ENCODE results near the gene DCAF6.
A peak's percentile ranks its signal among the peaks of the same experiment; 100 is the strongest.

DCAF6 gene

DNA sequence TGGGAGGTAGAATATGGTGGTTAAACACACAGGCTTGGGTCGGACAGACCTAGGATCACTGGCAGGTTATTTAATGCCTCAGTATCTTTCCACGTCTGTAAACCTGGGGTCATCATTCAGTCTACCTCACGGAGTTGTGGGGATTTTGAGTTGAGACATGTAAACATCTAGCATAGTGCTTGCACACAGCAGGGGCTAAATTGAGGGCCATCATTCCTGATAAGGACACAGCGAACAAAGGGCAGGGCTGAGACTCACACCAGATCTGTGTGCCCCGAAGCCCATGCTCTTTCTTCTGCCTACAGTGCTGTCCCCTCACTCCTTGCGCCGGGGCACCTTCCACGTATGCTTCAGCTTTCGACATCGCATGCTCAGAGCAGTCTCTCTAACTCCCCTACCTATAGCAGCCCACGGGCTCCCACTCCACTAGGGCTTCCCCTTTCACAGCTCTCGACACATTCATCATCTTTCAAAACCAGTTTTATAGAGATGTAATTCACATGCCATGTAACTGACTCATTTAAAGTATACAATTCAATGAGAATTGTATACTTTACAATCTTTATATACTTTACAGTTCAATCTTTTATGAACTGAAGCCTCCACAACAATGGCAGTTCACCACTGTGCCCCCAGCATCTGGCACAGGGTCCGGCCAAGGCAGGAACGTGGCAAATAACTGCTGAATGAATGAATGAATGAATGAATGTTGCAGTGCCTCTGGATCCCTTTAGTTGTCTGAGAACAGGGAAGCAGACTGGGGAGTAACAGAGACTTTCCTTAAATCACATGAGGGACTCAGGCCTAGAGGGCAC is 152.2 kb downstream of the DCAF6 start:
- DNase-seq, result no peak

- DNase-seq, result no peak
Observed at GRCh38 chr1:168089326-168089978, 153.0 kb downstream of the DCAF6 start.

- no peak for DNase-seq
Observed at GRCh38 chr1:168089979-168090337, 153.5 kb downstream of the DCAF6 start.

DNA sequence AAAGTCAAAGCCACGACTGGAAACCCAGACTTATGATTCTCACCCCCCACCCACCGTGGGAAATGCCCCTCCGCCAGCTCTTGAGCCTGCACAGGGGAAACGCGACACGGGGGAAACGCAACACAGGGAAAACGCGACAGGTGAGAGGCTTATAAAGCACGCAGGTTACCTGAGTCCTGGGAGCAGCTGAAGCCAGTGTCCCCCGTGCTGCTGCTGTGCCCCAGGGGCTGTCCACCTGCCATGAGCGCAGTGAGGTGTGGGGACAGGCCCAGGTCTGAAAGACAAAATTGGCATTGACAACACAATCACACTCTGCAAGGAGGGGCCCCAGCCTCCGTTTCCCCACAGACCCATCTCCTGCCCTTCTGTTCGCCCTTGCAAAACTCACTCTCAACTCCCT is 153.9 kb downstream of the DCAF6 start:
- no peak for DNase-seq

DNA sequence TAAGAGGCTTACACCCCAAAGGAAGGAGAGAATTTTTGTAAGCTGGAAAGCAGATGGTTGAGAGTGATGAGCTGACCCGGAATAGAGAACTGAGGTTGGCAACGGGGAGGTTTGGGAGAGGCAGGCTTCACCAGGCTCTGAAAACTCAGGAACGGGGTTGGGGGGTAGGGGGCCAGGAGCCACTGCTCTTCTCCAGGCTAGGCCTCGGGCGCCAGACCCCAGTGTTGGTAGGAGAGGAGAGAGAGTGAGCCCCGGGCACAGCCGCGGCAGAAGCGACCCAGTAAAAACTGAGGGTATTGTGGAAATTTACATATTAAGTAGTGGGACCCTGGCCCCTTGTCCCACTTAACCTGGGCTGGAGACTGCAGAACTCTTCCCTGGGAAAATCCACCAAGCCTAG is 154.6 kb downstream of the DCAF6 start:
- no peak for DNase-seq

DNA sequence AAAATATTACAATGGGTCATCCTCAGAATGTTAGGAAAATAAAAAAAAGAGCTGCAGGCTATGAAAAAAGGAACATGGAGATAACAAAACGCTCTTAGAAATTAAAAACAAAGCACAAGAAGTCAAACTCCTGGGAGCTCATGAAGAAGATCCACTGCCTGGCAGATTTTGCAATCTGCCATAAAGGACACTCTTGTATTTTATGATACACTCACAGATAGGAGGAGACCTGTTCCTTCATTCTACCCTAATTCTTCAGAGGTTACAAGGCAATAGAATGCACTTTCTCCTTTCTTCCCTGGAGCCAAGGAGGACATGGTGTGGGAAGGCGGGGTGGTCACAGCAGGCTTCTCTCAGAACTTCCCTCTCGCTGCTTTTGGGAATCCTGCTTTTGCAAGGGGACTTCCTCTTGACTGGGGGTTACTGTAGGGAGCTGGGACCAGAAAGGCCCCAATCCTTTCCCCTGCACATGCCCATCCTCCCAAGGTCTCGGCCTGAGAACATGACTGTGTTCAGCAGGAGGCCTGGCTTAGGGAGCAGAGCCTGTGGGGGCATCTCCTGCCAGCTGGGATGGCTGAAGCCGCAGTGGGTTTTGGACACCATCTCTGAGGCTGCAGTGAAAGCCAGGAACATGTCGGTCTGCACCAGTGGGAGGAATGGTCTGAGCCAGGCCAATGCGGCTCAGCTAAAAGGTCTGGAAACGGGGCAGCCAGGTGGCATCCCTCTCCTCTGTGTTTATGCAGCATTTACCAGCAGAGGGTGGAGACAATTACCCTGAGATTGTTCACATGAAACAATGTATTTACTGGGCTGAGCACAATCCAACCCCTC is 155.5 kb downstream of the DCAF6 start:
- no peak for DNase-seq

DNA sequence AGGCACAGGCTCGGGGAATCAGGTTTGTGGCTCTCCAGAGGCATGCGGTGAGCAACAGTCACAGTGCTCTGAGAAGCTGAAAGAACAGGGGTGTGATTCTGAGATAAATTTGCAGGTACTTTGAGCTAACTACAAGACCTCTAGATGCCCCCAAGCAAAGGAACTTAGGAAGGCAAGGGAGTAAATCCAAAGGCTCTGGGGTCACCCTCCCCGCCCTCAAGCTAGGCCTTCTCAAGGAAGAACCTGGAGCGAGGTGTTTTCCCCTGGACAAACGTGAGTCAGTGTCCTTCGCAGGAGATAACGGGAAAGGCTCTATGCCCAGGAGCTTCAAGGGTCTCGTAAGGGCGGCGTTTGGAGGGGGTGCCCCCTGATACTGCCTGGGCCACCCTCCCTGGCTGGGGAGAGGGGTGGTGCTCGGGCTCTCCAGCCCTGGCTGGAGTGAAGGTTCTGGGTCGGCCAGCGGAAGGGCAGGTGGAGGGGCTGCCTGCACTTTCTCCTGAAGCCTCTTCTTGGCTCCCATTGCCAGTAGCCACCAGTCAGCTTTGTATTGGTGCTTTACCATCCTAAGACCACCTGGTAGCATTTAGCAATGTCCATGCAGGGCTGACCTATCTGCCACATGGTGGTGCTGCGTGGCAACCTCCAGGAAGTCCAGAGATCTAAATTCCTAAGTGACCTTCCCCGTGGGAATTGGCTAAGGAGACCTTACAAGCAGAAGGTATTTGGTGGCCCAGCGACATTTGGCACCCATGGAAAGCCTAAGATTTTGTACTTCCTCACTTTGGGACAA is 156.3 kb downstream of the DCAF6 start:
- peak; percentile 21 for DNase-seq

DNA sequence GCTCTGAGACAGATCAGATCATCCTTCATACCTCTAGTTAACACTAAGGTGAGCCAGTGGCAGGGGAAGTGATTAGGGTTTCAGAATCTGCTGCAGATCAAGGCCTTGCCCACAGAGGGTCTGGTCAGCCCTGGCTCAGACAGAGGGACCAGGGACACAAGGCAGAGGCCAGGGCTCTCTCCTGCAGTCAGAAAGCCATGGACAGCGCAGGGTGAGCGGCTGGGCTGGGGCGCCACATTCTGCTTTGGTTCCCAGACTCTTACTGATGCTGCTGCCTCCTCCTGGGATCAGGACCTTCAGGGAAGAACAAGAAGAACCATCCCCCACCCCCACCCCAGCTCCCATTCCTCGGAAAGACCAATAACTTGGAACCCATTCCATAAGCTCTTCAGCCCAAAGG is 157.1 kb downstream of the DCAF6 start:
- DNase-seq, result no peak

DNA sequence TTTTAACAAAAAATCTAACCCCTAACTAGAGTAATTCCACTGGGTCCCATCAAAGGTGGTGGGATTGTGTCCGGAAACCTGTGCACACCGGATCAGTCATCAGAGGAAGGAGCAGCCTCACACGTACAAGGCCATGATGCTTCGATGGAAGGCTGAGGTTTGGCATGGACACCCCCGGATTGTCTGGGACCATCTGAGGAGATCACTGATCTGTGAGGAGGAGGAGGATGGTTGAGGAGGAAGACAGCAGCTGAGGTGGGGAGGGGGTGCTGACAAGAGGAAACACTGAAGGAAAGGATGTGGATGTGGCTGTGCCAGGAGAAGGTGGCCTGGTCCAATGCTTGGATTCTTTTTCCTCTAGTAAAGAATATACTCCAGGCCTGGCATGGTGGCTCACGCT is 159.0 kb downstream of the DCAF6 start:
- DNase-seq, result no peak

- no peak for DNase-seq
Observed at GRCh38 chr1:168096296-168097165, 160.0 kb downstream of the DCAF6 start.

DNA sequence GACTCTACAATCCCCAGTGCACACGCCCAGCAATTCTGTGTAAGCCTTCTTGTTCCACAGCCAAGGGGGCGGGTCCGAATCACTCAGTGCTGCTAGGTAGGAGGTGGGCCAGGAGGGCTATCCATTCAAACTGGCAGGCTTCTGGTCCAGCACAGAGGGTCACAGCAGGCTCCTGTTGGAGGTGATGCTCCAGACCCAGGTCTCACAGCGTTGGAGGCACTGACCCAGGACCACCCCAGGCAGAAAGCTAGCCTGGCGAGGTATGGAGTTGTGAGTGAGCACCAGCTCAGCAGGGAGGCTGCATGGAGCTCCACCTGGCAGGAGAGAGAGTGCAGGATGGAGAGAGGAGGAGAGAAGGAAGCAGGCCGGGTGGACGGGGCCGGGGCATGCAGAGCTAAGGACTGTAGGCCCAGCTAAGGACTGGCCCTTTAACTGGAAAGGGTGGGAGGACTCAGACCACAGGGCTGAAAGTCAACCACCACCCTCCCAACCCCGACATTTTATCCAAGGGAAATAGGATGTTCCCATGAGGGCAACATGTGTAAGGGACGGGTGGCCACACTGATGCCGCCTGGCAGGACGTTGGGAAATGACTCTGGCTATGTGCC is 161.5 kb downstream of the DCAF6 start:
- DNase-seq, result no peak

DNA sequence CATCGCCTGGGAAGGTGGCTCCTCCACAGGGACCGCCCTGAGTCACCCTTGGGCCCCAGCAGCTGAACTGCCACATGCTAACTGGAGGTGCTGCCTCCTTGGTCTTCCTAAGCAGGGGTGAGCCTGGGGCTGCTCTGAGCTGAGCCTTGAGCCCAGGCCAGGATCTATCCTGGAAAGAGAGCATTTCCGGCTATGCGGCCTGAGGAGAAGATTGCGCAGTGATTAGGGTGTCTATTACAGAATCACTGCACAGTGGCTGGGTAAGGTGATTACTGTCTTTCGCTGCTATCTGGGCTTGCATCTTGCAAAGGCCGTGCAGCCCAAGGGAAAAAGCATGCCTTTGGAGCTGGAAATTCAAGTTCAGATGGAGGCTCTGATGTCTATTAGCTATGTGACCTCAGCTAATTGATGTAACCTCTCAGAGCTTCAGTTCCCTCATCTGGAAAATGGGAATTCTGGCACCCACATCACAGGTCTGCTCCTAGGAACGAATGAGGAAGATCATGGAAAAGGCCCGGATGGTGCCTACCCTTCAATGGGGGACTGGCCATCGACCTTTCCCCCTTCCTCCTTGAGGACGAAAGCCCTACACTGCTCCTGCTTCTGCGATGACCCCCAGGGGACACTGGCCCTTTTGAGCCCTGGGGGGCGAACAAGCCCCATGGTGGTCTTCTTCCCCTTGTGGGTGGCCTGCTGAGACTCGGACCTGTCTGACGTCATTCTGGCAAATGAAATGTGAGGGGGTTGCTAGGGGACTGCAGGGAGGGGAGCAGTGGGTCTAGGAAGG is 162.2 kb downstream of the DCAF6 start:
- DNase-seq, result no peak

GRCh38 chr1:168099337-168099801 is 162.9 kb downstream of the DCAF6 start:
- no peak for DNase-seq

DNA sequence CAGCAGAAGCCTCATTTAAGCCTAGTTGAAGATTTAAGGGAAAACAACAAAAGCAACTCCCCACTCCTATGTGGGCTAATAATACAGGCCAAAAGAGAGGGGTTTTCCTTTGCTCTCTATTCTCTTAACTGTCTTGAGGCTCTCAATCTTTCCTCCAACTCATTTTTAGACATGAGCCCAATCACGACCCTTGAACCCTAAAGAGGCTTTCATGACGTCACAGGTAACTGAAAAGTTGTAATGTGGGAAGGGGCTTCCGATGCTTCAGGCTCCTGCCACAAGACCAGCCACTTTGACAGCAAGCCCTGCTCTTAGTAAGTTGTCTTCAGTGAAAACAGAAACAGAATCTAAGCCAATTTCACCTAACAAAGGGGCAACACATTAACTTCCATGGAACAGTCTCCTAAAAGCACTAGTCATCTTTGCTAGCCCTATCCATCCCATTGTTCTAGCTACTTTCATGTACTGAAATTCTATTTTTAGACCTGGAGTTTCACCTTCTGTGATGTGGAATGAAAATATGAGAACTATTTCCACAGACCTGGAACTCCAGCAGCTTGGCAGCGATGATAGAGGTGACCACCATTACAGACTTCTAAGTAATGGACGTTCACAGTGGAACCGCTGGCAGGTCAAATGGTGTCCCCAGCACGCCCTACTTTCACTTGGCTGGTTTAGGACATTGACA is 164.0 kb downstream of the DCAF6 start:
- no peak for DNase-seq

- no peak for DNase-seq
Observed at GRCh38 chr1:168101336-168101735, 164.9 kb downstream of the DCAF6 start.

GRCh38 chr1:168102487-168102886 is 166.0 kb downstream of the DCAF6 start:
- no peak for DNase-seq

- no peak for DNase-seq
Observed at GRCh38 chr1:168104535-168104934, 168.1 kb downstream of the DCAF6 start.

- no peak for DNase-seq
Observed at GRCh38 chr1:168105846-168106245, 169.4 kb downstream of the DCAF6 start.

DNA sequence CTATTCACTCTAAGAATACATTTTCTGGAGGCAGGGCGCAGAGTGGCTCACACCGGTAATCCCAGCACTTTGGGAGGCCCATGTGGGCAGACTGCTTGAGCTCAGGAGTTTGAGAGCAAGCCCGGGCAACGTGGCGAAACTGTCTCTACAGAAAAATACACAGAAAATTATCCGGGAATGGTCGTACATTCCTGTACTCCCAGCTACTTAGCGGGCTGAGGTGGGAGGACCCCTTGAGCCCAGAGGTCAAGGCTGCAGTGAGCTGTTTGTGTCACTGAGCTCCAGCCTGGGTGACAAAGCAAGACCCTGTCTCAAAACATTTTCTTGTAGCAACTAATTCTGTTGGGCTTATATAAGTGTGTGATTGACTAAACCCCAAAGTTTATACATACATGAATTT is 169.8 kb downstream of the DCAF6 start:
- no peak for DNase-seq

All from EL (cell line).